CD4-positive, alpha-beta T cell treated with Interleukin-6 at 100 ng/mL for 8 hours (primary cell): ENCODE results near the gene NUDT4.

Experiments
- DNase-seq: peaks from one replicate; pipeline ENCODE4 v3.0.0-alpha.2; 2020; ENCODE audit warnings: mixed read lengths, low spot score

NUDT4 gene

DNA sequence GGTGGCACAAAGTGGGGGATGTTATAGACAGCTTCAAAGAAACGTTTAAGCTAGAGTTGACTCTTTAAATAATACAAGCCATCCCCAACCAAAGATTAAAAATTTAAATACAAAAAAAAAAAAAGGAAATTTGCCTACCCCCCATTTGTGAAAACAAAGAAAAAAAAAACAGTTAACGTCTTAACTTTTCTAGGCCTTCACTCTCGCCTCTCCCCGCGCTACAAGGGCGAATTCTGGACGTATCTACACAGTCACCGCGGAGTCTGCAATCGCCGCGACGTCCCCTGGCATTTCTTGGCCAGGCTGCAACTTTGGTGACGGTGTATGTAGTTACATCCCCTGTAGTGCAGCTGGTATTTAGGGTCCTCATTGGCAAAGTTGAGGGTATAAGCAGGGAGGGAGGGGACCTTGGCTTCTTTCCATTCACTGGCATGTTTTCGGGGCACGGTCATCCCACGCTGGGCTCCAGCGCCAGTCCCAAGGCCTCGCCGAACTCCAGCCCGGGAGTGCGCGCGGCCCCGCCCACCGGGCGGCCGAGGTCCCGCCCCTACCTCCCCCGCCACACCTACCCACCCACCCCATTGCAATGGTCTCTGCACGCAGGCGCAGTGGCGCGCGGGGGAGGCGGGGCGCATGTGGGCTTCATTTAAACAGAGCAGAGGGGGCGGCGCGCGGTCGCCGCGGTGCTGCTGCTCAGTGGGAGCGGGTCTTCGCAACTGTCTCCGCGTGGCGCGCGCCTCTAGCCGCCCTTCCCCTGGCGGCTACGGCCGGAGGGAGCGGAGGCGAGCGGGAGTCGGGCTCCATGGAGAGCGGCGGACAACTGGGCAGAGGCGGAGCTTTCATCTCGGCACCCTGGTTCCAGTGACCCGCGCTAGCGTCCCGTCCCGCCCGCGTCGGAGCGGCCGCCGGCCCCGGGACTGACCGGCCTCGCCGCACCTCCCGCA, at the start of gene NUDT4:
NUDT4 (plus strand) TSS at position 674 of the 944 bp plus-strand sequence. CDS start 398 bp downstream, outside the sequence.
- DNase-seq, result peak; percentile 97

DNA sequence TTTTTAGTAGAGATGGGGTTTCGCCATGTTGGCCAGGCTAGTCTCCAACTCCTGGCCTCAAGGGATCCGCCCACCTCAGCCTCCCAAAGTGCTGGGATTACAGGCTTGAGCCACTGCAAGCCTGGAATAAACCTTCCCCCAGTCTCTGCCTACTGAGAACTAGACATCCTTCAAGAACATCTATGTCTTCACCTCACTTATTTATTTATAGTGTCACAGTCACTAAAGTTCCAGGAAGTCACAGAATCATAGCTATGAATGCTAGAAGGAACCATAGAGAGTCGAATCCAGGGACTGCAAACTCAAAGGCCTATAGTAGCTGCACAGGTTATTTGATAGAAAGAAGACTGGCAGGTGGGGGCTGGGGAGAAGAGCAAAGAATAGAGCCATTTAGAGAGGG, 44.7 kb upstream of the NUDT4 start:
- DNase-seq, result no peak

DNA sequence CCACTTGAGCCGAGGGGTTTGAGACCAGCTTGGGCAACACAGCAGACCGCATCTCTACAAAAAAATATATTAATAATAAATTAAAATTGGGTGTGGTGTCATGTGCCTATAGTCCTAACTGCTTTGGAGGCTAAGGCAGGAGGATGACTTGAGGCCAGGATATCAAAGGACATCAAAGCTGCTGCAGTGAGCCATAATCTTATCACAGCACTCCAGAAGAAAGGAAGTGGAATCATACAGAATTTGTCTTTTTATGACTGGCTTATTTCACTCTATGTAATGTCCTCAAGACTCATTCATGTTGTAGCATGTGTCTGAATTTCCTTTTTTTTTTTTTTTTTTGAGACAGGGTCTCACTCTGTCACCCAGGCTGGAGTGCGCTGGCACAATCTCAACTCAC, 43.9 kb upstream of the NUDT4 start:
- DNase-seq, result no peak

DNA sequence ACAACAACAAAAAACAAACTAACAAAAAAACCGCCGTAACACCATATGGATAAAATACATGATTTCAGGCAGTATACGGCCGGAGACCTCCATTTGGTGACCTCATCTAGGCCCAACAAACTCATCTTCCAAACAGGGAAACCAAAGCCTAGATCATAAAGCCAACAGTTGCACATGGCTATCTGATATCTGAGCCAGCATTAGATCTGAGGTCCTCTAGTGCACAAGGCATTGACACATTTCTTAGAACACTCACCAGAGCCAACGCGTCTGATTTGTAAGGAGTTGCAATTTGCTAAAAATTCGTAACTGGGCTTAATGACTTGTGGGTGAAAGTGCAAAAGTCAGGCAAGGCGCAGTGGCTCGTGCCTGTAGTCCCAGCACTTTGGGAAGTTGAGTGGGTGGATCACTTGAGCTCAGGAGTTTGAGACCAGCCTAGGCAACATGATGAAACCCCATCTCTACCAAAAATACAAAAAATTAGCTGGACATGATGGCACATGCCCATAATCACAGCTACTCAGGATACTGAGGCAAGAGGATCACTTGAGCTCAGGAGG, 42.0 kb upstream of the NUDT4 start:
- DNase-seq, result no peak

DNA sequence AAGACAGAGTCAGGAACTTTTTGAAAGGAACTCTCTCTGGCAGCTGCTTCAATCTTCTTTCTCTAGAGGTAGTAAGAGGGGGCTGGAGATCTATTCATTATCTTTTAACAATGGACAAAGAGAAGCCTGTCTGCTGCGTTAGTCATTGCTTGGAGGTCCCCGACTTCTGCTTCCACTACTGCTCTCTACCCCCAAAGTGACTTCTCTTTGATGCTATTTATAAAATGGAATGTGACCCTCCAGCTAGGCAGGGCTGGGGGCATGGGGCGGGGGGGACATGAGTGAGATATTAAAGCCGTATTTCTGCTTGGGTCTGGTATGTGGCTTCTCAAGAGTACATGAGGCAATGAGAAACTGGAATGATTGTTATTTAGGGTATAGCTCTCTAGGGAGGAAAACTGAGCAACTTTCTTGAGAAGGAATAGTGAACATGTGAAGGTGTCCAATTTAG, 41.4 kb upstream of the NUDT4 start:
- no peak for DNase-seq

DNA sequence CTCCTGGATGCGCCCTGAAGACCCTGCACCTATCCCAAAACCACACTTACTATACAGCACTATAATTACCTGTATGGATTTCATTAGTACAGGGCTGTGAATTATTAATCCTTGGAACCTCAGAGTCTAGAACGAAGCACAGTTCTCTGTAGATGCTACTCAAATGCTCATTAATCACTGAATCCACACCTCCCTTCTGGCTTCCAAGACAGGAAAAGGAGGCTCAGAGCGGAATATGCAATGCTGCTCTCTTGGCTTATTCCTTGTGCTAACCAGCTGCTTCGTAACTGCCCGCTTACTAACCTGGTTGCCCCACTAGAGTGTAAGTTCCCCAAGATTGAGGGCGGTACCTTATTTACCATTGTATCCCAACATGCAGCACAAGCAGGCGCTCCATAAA, 39.1 kb upstream of the NUDT4 start:
- no peak for DNase-seq

DNA sequence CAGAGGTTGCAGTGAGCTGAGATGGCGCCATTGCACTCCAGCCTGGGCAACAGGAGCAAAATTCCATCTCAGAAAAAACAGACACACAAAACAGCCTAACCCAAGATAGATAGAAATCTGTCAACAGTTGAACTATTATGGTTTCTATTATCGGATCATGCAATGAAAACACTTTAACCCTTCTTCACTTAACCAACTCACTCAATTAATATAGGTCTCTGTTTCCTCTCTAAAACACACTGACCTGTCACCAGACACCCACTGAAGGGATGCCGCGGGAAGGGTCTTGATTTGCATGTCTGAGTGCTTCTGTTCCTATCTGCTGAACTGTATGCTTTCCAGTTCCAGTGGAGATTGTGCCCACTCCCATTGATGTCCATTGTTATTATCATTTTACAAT, 38.0 kb upstream of the NUDT4 start:
- DNase-seq, result no peak

DNA sequence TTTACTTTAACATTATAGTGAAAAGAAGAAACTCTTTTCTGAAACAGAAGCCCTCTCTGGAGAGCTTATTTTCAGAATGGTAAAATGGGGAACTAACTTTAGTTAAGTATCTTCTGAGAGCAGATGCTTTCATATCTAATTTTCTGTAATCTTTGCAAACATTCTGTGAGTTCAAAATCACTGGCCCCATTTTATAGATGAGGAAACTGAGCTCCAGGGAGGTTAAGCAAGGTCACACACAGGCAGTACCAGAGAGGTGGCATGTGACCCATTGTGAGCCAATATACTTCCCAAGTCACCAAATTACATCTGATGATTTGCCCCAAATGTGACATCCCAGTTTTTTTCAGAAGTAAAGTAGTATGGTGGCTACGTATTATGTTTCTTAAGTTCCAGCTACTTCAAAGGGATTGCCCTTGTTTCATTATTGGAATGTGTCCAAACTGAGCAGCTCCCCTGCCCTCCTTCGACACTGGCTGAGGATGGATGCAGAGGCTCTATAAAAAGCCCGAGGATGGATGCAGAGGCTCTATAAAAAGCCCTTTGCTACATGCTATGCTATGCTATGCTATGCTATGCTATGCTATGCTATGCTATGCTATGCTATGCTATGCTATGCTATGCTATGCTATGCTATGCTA, 36.2 kb upstream of the NUDT4 start:
- DNase-seq, result no peak

DNA sequence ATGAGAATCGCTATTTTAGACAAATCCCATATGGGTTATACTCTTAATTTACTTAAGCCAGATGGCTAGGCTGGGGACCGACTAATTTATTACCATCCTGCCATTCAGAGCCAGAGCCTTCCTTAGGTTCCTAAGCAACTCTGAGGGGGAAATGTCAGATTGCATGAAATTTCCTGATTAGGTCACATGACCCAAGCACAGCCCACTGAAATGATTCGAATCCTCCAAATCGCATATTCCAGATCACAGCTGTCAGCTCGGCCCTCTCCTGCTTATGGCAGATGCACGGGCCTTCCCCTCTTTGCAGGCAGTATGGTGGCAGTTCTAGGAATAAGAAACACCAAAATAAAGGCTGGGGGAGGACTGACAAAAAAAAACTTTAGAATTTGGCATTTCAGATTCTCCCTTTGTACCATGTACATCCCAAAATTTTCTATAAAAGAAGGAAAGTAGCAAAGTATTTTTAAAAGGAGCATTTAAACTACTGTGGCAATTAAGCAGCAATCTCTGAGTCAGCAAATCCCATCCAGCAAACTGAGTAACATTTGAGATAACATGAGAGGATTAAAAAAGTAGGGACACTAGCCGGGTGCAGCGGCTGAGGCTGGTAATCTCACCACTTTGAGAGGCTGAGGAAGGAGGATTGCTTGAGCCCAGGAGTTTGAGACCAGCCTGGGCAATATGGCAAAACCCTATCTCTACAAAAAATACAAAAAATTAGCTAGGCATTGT, 30.5 kb upstream of the NUDT4 start:
- DNase-seq, result no peak

DNA sequence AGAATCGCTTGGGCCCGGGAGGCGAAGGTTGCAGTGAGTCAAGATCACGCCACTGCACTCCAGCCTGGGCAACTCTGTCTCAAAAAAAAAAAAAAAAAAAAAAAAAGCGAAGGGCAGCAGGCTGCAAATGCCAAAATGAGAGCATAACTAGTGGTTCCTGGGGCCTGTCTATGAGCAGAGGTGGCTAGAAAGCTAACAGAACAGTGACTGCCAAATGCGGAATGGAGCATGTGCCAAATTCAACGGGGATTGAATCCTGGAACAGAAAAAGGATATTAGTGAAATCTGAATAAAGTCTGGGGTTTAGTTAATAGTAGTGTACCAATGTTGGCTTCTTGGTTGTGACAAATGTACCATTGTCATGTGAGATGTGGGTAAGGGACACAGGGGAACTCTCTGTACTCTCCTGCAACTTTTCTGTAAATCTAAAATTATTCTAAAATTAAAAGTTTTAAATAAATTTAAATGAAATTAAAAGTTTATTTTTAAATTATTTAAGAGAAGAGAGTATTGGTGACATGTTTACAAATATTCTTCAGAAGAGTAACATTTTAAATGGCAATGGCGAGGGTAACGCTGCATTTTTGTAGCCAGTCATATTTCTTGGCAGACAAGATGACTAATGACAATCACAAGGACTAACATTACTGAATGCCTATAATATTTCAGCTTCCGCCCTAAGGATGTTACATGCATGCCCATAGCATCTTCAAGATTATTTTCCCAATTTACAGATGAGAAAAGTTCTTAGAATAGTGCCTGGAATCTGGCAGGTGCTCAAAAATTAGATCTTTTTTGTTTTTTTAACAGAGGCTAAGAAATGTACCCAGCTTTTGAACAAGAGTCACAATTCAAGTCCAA, 28.9 kb upstream of the NUDT4 start:
- no peak for DNase-seq

DNA sequence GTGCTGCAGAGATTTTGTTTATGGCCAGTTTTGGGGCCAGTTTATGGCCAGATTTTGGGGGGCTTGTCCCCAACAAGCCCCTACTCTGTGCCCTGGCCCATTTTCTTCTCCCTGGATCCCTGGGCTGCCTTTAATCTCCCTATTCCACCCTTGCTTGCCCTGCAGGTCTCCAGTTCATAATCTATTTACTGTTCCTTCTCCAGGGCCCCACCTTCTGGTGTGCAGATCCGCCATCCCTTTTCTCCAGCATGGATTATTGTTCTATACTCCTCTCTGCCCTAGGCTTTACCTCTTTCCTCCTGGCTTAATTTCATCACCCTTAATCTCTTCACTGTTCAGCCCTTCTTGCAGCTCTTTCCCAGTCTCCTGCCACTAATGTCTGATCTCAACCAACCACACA, 26.0 kb upstream of the NUDT4 start:
- no peak for DNase-seq

DNA sequence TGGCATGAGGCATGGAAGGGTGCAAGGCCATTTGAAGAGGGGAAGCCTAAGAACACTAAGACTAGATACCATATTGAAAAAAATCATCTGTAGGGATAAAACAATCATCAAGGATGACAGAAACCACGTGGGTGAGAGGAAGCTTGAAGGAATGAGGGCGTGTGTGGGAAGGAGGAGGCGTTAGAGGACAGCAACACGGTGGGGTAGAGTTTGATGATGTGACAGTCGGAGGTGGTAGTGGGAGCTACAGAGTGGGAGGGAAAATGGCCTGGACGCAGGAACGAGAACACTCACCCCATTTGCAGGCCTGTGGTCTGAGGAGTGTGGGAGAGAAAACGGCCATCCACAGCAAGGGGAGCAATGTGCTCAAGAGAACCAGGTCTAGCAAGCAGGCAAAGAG, 25.4 kb upstream of the NUDT4 start:
- no peak for DNase-seq

DNA sequence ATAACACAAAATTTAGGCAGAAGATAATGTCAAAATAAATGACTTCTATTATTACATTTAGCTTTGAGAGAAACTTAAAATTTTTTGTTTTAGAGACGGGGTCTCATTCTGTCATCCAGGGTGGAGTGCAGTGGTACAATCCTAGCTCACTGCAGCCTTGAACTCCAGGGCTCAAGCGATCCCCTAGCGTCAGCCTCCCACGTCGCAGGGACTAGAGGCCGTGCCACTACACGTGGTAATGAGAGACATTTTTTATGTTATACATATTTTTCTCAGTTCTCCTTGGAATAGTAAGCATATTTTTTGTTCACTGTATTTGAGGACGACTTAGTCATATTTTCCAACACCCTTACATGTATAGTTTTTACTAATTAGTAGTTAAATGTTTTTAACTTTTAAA, 21.5 kb upstream of the NUDT4 start:
- no peak for DNase-seq

DNA sequence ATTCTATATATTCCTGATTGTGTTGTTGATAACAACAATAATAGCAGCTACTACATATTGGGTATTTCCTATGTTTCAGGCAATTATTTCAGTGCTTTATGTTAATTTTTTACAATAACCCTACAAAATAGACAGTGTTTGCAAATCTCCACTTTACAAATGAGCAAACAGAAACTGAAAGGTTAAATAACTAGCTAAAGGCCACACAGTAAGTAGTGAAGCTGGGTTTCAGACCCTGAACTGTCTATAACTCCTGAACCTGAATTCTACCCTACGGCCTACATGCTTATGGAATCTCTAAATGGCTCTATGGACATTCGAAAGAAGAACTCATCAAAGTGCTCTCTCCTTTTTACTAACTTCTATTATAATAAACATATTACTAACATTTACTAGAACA, 19.7 kb upstream of the NUDT4 start:
- no peak for DNase-seq

DNA sequence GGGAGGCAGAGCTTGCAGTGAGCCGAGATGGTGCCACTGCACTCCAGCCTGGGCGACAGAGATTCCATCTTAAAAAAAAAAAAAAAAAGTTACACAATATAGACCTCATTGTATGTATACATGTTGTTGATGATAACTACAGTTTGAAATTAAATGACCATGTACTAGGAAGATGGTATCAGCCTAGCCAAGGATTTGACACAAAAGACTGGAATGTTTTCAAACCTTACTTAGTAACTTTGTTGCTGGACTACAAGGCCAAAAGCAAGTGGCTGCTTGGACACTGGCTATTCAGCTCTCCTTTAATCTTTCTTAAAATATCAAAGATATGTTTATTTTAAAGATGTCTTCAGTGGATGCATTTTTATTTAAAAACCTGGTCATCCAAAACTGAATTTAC, 18.9 kb upstream of the NUDT4 start:
- DNase-seq, result no peak

DNA sequence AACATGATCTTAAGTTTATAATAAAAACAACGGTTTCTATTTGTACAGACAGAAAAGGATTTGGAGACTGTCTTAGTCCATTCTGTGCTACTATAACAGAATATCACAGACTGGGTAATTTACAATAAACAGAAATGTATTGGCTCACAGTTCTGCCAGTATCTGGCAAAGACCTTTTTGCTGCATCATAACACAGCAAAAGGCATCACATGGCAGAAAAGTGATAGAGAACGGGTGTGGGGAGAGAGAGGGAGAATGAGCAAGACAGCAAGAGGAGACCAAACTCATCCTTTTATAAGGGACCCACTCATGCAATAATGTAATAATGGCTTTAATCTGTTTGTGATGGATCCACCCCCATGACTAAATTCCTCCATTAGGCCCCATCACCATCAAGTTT, 17.0 kb upstream of the NUDT4 start:
- DNase-seq, result no peak

DNA sequence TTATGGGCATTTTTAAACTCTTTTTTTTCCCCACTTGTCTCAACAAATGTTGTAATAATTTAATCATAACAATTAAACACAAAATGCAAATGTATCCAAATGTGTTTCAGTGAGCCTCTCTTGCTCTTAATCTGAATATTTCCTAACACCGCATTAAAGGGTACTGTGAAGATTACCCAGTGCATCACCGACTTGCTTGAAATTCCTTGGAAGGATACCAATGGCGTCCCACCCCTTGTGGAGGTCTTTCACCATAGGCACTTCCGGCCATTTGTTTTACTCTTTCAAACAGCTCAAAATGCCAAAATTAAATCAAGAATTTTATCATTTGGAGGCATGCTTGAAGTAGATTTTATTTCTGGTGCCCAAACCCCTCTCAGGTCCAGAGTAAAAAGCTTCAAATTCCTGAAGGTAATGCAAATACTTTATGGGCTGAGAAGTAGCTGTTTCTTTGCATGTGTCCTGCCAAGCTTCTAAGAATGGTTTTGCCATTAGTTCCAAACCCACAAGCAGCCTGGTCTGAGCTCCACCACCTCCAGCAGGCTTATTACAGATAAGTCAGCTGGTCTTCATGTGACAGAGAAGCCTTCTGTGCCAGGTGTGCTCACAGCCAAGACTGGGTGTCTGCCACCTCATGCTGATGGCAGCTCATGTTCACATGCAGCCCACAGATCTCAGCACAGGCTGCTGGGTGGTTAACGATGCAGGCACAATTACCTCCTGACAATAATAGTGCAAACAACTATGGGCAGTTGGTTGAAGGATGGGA, 16.4 kb upstream of the NUDT4 start:
- DNase-seq, result no peak

DNA sequence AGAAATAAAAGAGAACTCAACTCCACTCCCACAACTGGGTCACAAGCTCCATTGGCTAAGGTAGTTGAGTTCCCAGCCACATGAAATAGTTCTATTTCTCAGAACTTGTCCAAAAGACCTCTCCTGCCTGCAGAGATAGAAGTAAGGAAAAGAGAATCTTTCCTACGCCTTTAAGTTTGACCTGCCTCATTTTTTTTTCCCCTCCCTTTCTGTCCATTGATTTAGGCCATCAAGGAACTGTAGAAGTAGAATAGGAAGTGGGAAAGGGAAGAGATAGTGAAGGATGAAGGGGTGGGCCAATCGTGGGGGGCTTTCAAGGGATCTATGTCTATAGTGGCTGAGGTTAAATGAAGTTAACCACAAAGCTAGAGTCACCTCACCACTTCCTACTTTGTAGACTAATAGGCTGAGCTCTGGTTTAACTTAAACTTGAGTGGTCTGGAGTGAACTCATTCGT, 13.9 kb upstream of the NUDT4 start:
- peak; percentile 10 for DNase-seq

DNA sequence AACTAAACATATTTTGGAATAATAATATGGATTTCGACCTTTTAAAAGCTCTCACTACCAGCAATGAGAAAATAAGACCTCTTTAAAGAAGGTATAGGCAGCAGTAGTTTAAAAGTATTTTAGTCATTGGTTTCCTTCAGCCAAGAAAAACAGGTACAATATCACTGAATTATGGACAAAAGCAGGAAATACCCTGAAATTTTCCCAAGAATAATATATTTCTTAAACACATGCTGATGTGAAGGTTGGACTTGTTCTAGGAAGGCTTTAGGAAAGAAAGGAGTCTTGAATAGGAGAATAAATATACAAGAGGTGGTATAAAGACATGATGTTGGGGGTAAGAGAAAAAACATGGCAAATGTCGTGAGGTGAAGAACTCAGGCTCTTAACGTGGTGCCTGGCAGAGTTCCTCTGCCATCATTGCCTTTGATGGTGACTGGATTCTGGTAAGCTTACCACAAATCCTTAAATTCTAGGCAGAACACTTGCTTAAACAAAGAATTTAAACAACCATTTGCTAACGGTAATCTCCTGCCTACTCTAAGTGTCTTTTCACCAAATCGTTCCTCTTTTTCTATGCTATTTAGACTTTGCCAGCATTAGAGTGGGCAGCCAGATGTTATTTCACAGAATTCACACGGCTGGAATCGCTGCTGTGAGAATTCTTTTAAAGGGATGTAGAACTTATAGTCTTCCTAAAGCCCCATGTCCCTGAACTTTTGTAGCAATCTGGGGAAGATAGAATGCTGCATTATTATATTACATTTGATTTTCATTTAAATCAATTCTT, 11.9 kb upstream of the NUDT4 start:
- no peak for DNase-seq

DNA sequence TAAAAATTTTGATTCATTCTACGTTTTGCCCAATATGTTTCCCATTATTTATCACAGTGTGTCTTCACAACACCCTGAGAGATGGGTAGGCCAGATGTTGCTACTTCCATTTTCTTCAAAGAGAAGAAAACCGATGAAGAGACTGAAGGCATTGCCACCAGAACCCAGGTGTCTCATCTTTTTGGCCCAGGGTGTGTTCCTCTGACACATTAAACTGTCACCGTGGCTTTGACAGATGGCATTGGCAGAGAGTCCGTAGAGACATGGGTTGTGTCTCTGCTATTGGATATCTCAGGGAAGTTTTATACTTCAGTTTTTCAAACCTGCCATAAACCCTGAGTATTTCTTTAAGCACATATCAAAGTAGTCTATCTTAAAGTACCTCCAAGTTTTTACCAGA, 11.3 kb upstream of the NUDT4 start:
- no peak for DNase-seq
